Heart right ventricle (tissue), 16 donors: ENCODE results near the gene SHROOM2. TPM values are rescaled to one million over a fixed set of nuclear protein-coding genes. Genes with fewer than 3 reads are reported as not detected.

Experiments
- ATAC-seq, 8 donors: fragments of 200-7000 bp; cut with Tn5 transposase; one replicate each; pipeline ENCODE4 v1.9.1; 2020; ENCODE audit warnings: mild to moderate bottlenecking in 8 of 8, moderate library complexity in 8 of 8, moderate number of reproducible peaks in 1 of 8
- DNase-seq, 2 donors: peaks; one replicate each; pipeline ENCODE4 v3.0.0-alpha.2; 2020
- H3K27ac ChIP-seq, 10 donors: fragments of 200-600 bp; sonication (generic) in 2 of 10; one replicate each; pipeline versions ENCODE4 v1.5.0 to v1.8.0; 2020 to 2022; ENCODE audit warnings: mild to moderate bottlenecking in 3 of 10
- H3K27me3 ChIP-seq, 7 donors: fragments of 200-600 bp; one replicate each; pipeline ENCODE4 v1.8.0; 2021 to 2022; ENCODE audit warnings: mild to moderate bottlenecking in 2 of 7
- H3K36me3 ChIP-seq, 9 donors: fragments of 200-600 bp; sonication (generic) in 1 of 9; one replicate each; pipeline versions ENCODE4 v1.5.0 to v1.8.0; 2020 to 2022; ENCODE audit warnings: mild to moderate bottlenecking in 2 of 9
- H3K4me1 ChIP-seq, 9 donors: fragments of 200-600 bp; sonication (generic) in 1 of 9; one replicate each; pipeline versions ENCODE4 v1.5.0 to v1.8.0; 2020 to 2022; ENCODE audit warnings: mild to moderate bottlenecking in 4 of 9
- H3K4me3 ChIP-seq, 10 donors: fragments of 200-600 bp; sonication (generic) in 2 of 10; one replicate each; pipeline versions ENCODE4 v1.5.0 to v1.8.0; 2020 to 2022; ENCODE audit warnings: mild to moderate bottlenecking in 7 of 10, moderate library complexity in 2 of 10
- H3K9me3 ChIP-seq, 11 donors: fragments of 200-600 bp in 10 of 11; sonication (generic) in 2 of 11; one replicate each; pipeline versions ENCODE4 v1.5.0 to v1.8.0; 2013 to 2022; ENCODE audit warnings: mild to moderate bottlenecking in 2 of 11, control low read depth in 1 of 11, moderate library complexity in 1 of 11
- WGBS, 2 donors: extraction: QIAGEN DNeasy Blood & Tissue Kit; methylation state at CpG; one replicate each; pipeline ENCODE4 v1.1.7; 2013; ENCODE audit warnings: inconsistent platforms in 1 of 2; 5-methylcytosine and 5-hydroxymethylcytosine counted together
- intact Hi-C, 10 donors: fragments of 100-400 bp; cut with DNase I; formaldehyde crosslinking; loops; one replicate each; pipeline versions ENCODE4 v1.11.1 to v1.14.2; 2022
- polyA plus RNA-seq, 2 donors: library from polyadenylated mRNA; stranded (reverse); fragments of 200-250 nt; gene quantifications; one replicate each; pipeline ENCODE4 v1.2.3, GENCODE V29; 2013
- total RNA-seq, 10 donors: library from RNA; stranded (reverse); fragmentation: NEBNext Ultra II Directional in 3 of 10; extraction: Animal tissue kit (Norgen Biotek cat#: 25700) in 3 of 10; gene quantifications; one replicate each; pipeline versions ENCODE4 v1.2.1 to v1.2.4, GENCODE V29; 2021 to 2023
- TF ChIP-seq, protein P1 (sequence below), 9 donors: fragments of 200-600 bp; sonication (generic) in 2 of 9; IDR thresholded peaks; one replicate each; pipeline versions ENCODE4 v1.5.0 to v1.8.0; 2021 to 2022; ENCODE audit warnings: antibody characterized with exemption in 9 of 9, mild to moderate bottlenecking in 5 of 9, moderate library complexity in 1 of 9
- donor health status: Arrhythmogenic right ventricular cardiomyopathy.
- donor health status: ischemic (EF 13 %, LVEDD 7.1; RV severe dilation, severe dysfunction).
- donor health status: healthy with polysubstance abuse.
- donor health status: DM: no; HTN: yes; CAD: no.
- donor health status: DM: no; HTN: no; CAD: no.
- donor health status: ischemic (EF 25% LVEDD 6.9; RV normal size, moderate dysfunction).
- donor health status: ischemic (EF 25% LVEDD 5.7; RV mildly dilated, moderate dysfunction).
- donor health status: healthy.
- donor health status: DM: yes; HTN: yes; CAD: no.
- donor health status: Ischemic cardiomyopathy.
- donor health status: ischemic (EF 35%, LVEDD 5.7; RV mildly dilated, moderate dysfunction).
- donor health status: nonischemic (EF 11% LVEDD 7.7; RV severe dilation, severe dysfunction).
- donor health status: DM: yes; HTN: yes; CAD: no.
- donor health status: PGD.
- donor health status: ischemic (EF 29% LVEDD 5.4; RV normal size, mild dysfunction).
- donor health status: nonischemic (EF 23%, LVEDD 6.1; RV moderate dilation, normal function).

The SHROOM2 gene
- total and polyA plus RNA-seq, 12 donors = 0.13 to 1.7 (median 0.44) TPM

DNA sequence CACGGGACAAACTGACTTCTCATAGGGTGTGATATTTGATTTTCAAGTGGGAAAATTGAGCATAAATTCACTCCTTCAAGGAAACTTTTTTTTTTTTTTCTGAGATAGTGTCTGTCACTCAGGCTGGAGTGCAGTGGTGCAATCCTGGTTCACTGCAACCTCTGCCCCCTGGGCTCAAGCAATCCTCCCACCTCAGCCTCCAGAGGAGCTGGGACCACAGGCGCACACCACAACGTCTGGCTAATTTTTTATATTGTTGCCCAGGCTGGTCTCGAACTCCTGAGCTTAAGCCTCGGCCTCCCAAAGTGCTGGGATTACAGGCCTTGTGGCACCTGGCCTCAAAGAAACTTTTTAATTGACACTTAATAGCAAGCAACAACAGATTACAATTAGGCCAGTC lies 194.7 kb downstream of the SHROOM2 start:
- Histone ChIP-seq H3K4me3 (no peak overlapping the region), H3K36me3 (no peaks in the 10 kb centered on the region), H3K27ac (peak overlapping the region in 3 of 10 donors; percentile 22 to 86 (median 22)), H3K4me1 (peaks cover 0 to 27% (median 0%) of the 10 kb centered on the region in 9 donors), H3K27me3 (no peaks in the 10 kb centered on the region), H3K9me3 (no peaks in the 10 kb centered on the region)
- ATAC-seq (no peak), DNase-seq (no peak)
- TF ChIP-seq, protein P1, sequence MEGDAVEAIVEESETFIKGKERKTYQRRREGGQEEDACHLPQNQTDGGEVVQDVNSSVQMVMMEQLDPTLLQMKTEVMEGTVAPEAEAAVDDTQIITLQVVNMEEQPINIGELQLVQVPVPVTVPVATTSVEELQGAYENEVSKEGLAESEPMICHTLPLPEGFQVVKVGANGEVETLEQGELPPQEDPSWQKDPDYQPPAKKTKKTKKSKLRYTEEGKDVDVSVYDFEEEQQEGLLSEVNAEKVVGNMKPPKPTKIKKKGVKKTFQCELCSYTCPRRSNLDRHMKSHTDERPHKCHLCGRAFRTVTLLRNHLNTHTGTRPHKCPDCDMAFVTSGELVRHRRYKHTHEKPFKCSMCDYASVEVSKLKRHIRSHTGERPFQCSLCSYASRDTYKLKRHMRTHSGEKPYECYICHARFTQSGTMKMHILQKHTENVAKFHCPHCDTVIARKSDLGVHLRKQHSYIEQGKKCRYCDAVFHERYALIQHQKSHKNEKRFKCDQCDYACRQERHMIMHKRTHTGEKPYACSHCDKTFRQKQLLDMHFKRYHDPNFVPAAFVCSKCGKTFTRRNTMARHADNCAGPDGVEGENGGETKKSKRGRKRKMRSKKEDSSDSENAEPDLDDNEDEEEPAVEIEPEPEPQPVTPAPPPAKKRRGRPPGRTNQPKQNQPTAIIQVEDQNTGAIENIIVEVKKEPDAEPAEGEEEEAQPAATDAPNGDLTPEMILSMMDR (IDR thresholded peaks at IDR 0.05) = no peak
- WGBS, 2 donors = 73 to 79% methylated on average over 5 of the region's 5 CpGs
- intact Hi-C loops = loop anchor here in 3 of 10 donors (10.0 kb wide), 1 partner anchor 96 kb away; no protein-coding TSS in a partner anchor

DNA sequence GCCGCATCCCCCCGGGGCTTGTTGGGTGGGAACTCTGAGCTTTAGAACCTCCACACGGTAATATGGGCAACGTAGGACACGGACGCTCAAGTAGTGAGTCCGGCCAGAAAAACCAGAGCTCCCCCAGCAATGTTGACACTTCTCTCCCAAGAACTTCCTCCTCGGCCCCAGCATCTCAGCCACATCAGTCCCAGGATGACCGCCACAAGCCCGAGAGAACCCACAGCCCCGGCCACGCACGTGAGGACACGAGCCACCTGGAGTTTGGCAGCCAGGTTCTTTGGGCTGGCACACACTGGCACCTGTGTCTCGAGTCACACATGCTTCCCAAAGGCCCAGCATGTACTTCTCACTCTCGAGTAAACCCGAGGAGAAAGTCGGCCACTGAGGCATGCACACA lies 197.2 kb downstream of the SHROOM2 start:
- peak overlapping the region in 1 of 10 donors; percentile 87 for H3K27ac ChIP-seq
- DNase-seq (no peak), ATAC-seq (no peak)
- H3K4me3 ChIP-seq = no peak overlapping the region
- no peaks in the 10 kb centered on the region for H3K36me3 ChIP-seq
- peaks cover 0 to 32% (median 0%) of the 10 kb centered on the region in 9 donors for H3K4me1 ChIP-seq
- H3K9me3 ChIP-seq = no peaks in the 10 kb centered on the region
- WGBS, 2 donors = 85 to 89% methylated on average over 18 of the region's 18 CpGs
- intact Hi-C loops = loop anchor here in 3 of 10 donors (10.0 kb wide), 1 partner anchor 99 kb away; no protein-coding TSS in a partner anchor
- TF ChIP-seq, protein P1 (IDR thresholded peaks at IDR 0.05) = no peak
- no peaks in the 10 kb centered on the region for H3K27me3 ChIP-seq

DNA sequence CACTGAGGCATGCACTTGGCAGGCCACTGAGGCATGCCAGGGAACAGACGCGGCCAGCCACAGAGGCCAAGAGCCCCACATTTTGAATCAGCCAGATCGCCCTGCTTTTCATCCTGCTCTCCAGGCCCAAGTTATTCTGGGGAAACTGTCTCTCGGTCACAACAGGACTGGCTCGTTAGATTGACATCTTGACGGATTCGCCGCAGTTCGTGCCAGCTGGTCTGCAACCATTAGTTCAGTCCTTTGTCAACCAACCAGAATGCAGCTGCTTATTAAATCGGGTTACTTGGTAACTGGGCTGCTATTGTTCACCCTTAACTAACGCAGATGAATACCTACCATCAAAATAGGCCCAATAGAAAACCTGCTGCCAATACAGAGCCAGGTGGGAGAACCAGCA lies 197.6 kb downstream of the SHROOM2 start:
- Histone ChIP-seq H3K36me3 (no peaks in the 10 kb centered on the region), H3K27ac (peak overlapping the region in 1 of 10 donors; percentile 87), H3K4me1 (peaks cover 0 to 32% (median 0%) of the 10 kb centered on the region in 9 donors), H3K4me3 (no peak overlapping the region), H3K9me3 (no peaks in the 10 kb centered on the region), H3K27me3 (no peaks in the 10 kb centered on the region)
- TF ChIP-seq, protein P1 (IDR thresholded peaks at IDR 0.05) = no peak
- 94 to 97% methylated on average over 11 of the region's 11 CpGs for WGBS, 2 donors
- DNase-seq = no peak
- intact Hi-C loops = loop anchor here in 3 of 10 donors (10.0 kb wide), 1 partner anchor 99 kb away; no protein-coding TSS in a partner anchor
- ATAC-seq = no peak

DNA sequence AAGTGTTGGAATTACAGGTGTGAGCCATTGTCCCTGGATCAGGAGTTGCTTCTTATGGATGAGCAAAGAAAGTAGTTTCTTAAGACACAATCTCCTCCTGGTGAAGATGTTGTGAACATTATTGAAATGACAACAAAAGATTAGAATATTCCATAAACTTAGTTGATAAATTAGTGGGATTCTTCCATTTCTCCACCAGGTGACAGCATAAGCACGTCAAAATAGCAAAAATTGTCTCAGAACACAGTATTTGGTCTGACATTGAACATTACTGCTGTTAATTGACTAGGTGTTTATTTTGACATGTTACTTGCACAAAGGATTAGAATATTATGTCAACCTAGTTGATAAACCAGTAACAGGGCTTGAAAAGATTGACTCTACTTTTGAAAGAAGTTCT lies 202.5 kb downstream of the SHROOM2 start:
- WGBS, 2 donors = 28 to 47% methylated on average over 1 of the region's 1 CpG
- TF ChIP-seq, protein P1 (IDR thresholded peaks at IDR 0.05) = peak in 8 of 9 donors; percentile 7 to 51 (median 32)
- no peaks in the 10 kb centered on the region for H3K27me3 ChIP-seq
- no peaks in the 10 kb centered on the region for H3K36me3 ChIP-seq
- H3K9me3 ChIP-seq = no peaks in the 10 kb centered on the region
- DNase-seq (no peak), ATAC-seq (no peak)
- intact Hi-C loops = loop anchor here in 3 of 10 donors (10.0 kb wide), 1 partner anchor 104 kb away; no protein-coding TSS in a partner anchor
- no peak overlapping the region for H3K4me3 ChIP-seq
- no peak overlapping the region for H3K27ac ChIP-seq
- peaks cover 0 to 8% (median 0%) of the 10 kb centered on the region in 9 donors for H3K4me1 ChIP-seq
